Measurements from ENCODE around the gene USP13. TPM values are rescaled to one million over a fixed set of nuclear protein-coding genes. Genes with fewer than 3 reads are reported as not detected.

USP13 gene
- total RNA-seq, 2 experiments from 2014 or later: 4.3 to 4.8 TPM

- no peak for ATAC-seq (ENCODE audit: poor library complexity)
- Mint-ChIP-seq H3K4me3 (no peak overlapping the region), H3K36me3 (ENCODE audit: low read depth) (peaks cover 85% of the 10 kb centered on the region), H3K27me3 (no peaks in the 10 kb centered on the region), H3K27ac (no peak overlapping the region), H3K9me3 (no peaks in the 10 kb centered on the region), H3K4me1 (ENCODE audit: low read depth) (no peaks in the 10 kb centered on the region)
- H3K27ac ChIP-seq (ENCODE audit: low read depth in 1 of 2, low read length in 2 of 2): no peak overlapping the region
- CTCF ChIA-PET: no interaction called here
- DNase-seq: no peak
- H3K27me3 ChIP-seq (ENCODE audit: control insufficient read depth in 1 of 2, insufficient read depth in 2 of 2, low read length in 2 of 2): no peaks in the 10 kb centered on the region
- H3K4me3 ChIP-seq (ENCODE audit: low read length): no peak overlapping the region
- TF ChIP-seq CTCF (IDR thresholded peaks at IDR 0.05): no peak
- H3K36me3 ChIP-seq (ENCODE audit: insufficient read depth, low read length): peaks cover 55% of the 10 kb centered on the region
- intact Hi-C loops (cut with DNase I, micrococcal nuclease): no loop called here
- H3K4me1 ChIP-seq (ENCODE audit: insufficient read depth, low read length): no peaks in the 10 kb centered on the region
- H3K9me3 ChIP-seq (ENCODE audit: control insufficient read depth in 1 of 2, insufficient read depth in 1 of 2, low read length in 2 of 2): no peaks in the 10 kb centered on the region
- POLR2A ChIA-PET: no interaction called here
These were observed 30.8 kb upstream of the USP13 start for GRCh38 chr3:179622023-179622422.

- Histone ChIP-seq H3K4me1 (ENCODE audit: insufficient read depth, low read length) (no peaks in the 10 kb centered on the region), H3K27ac (ENCODE audit: low read depth in 1 of 2, low read length in 2 of 2) (no peak overlapping the region), H3K27me3 (ENCODE audit: control insufficient read depth in 1 of 2, insufficient read depth in 2 of 2, low read length in 2 of 2) (no peaks in the 10 kb centered on the region), H3K9me3 (ENCODE audit: control insufficient read depth in 1 of 2, insufficient read depth in 1 of 2, low read length in 2 of 2) (no peaks in the 10 kb centered on the region), H3K36me3 (ENCODE audit: insufficient read depth, low read length) (peaks cover 48% of the 10 kb centered on the region), H3K4me3 (ENCODE audit: low read length) (no peak overlapping the region)
- Mint-ChIP-seq H3K27me3 (no peaks in the 10 kb centered on the region), H3K4me3 (no peak overlapping the region), H3K4me1 (ENCODE audit: low read depth) (no peaks in the 10 kb centered on the region), H3K36me3 (ENCODE audit: low read depth) (peaks cover 64% of the 10 kb centered on the region), H3K9me3 (no peaks in the 10 kb centered on the region), H3K27ac (no peak overlapping the region)
- ATAC-seq (ENCODE audit: poor library complexity): no peak
- intact Hi-C loops (cut with DNase I, micrococcal nuclease): no loop called here
- no peak for DNase-seq
- ChIA-PET CTCF (no interaction called here), POLR2A (no interaction called here)
- TF ChIP-seq CTCF (IDR thresholded peaks at IDR 0.05): no peak
These were observed 28.4 kb upstream of the USP13 start for GRCh38 chr3:179624451-179624850.

- no peak for TF ChIP-seq CTCF (IDR thresholded peaks at IDR 0.05)
- Histone ChIP-seq H3K27me3 (ENCODE audit: control insufficient read depth in 1 of 2, insufficient read depth in 2 of 2, low read length in 2 of 2) (no peaks in the 10 kb centered on the region), H3K4me1 (ENCODE audit: insufficient read depth, low read length) (no peaks in the 10 kb centered on the region), H3K9me3 (ENCODE audit: control insufficient read depth in 1 of 2, insufficient read depth in 1 of 2, low read length in 2 of 2) (no peaks in the 10 kb centered on the region), H3K4me3 (ENCODE audit: low read length) (no peak overlapping the region), H3K27ac (ENCODE audit: low read depth in 1 of 2, low read length in 2 of 2) (no peak overlapping the region), H3K36me3 (ENCODE audit: insufficient read depth, low read length) (no peaks in the 10 kb centered on the region)
- DNase-seq (no peak), ATAC-seq (ENCODE audit: poor library complexity) (no peak)
- intact Hi-C loops (cut with DNase I, micrococcal nuclease): no loop called here
- no peaks in the 10 kb centered on the region for H3K27me3 Mint-ChIP-seq
- H3K36me3 Mint-ChIP-seq (ENCODE audit: low read depth): peaks cover 1% of the 10 kb centered on the region
- H3K4me1 Mint-ChIP-seq (ENCODE audit: low read depth): no peaks in the 10 kb centered on the region
- H3K9me3 Mint-ChIP-seq: no peaks in the 10 kb centered on the region
- H3K4me3 Mint-ChIP-seq: no peak overlapping the region
- ChIA-PET POLR2A (no interaction called here), CTCF (interaction anchor here (1.4 kb wide), 1 partner anchor 19 kb away, joined by 3 read pairs; no protein-coding TSS in a partner anchor)
- no peak overlapping the region for H3K27ac Mint-ChIP-seq
These were observed 21.9 kb upstream of the USP13 start for GRCh38 chr3:179630753-179631451.

Measured in CD4-positive, alpha-beta T cell (primary cell).